Endothelial cell of umbilical vein (primary cell): ENCODE measurements around the gene MAPT. TPM values are rescaled to one million over a fixed set of nuclear protein-coding genes. Genes with fewer than 3 reads are reported as not detected.

Experiments used
- BruUV-seq: library from RNA; stranded (reverse); fragments of 400-500 nt; replicated peaks from 2 replicates; lab custom pipeline; 2021; lab: Mats Ljungman, UMichigan
- CTCF ChIA-PET: fragments of 300-600, 350-600 bp; sonication (Branson Sonifier 250); formaldehyde crosslinking; loops from one replicate; lab custom pipeline; 2021; ENCODE audit warnings: antibody characterized with exemption, inconsistent platforms; lab: Charles Lee
- POLR2A ChIA-PET: fragments of 300-600, 350-600 bp; sonication (Branson Sonifier 250); formaldehyde crosslinking; loops from one replicate; lab custom pipeline; 2021; ENCODE audit warnings: antibody characterized with exemption, inconsistent platforms; lab: Charles Lee
- DNase-seq: peaks from one replicate; pipeline ENCODE4 v3.0.0-alpha.2; 2011; ENCODE audit warnings: low read depth, low spot score
- FAIRE-seq: peaks from 2 replicates; lab custom pipeline; 2011; peaks lifted over from hg19 to GRCh38; lab: Jason Lieb, UNC
- H2AFZ ChIP-seq: 2 replicates; pipeline ENCODE4 v1.6.0; 2012; ENCODE audit warnings: low read depth, low read length, control low read depth, inconsistent platforms
- H3K27ac ChIP-seq: 2 replicates; pipeline ENCODE4 v1.5.1; 2011; ENCODE audit warnings: low read depth, mild to moderate bottlenecking, control low read depth, low read length, moderate library complexity; ENCODE audit not compliant: insufficient read depth
- H3K27me3 ChIP-seq, 2 experiments: 2 replicates each; pipeline versions ENCODE4 v1.6.0 to v1.6.1; 2011; ENCODE audit warnings: low read length in 2 of 2, mixed read lengths in 1 of 2; ENCODE audit not compliant: control insufficient read depth in 2 of 2, insufficient read depth in 2 of 2
- H3K36me3 ChIP-seq, 2 experiments: 2 replicates in 1 of 2; 3 replicates in 1 of 2; pipeline ENCODE4 v1.5.1; 2011; ENCODE audit warnings: low read length in 2 of 2, mild to moderate bottlenecking in 1 of 2, moderate library complexity in 1 of 2; ENCODE audit not compliant: control insufficient read depth in 2 of 2, insufficient read depth in 2 of 2; ENCODE audit errors: extremely low read depth in 1 of 2
- H3K4me1 ChIP-seq: 3 replicates; pipeline ENCODE4 v1.5.1; 2011; ENCODE audit warnings: mild to moderate bottlenecking, low read length; ENCODE audit not compliant: control insufficient read depth, insufficient read depth; ENCODE audit errors: extremely low read depth
- H3K4me2 ChIP-seq: 2 replicates; pipeline ENCODE4 v1.6.1; 2011; ENCODE audit warnings: low read length, control low read depth, mixed read lengths; ENCODE audit not compliant: insufficient read depth
- H3K4me3 ChIP-seq, 3 experiments: fragments of 200-600 bp in 1 of 3; sonication (generic), shearing (Covaris generic) in 1 of 3; replicated peaks in 1 of 3; 2 replicates each; pipeline ENCODE4 v1.5.1; 2011 to 2016; ENCODE audit warnings: control low read depth in 3 of 3, low read length in 3 of 3, mild to moderate bottlenecking in 2 of 3, inconsistent platforms in 1 of 3, low read depth in 1 of 3, moderate library complexity in 1 of 3; ENCODE audit not compliant: insufficient read depth in 1 of 3
- H3K79me2 ChIP-seq: 2 replicates; pipeline ENCODE4 v1.6.0; 2012; ENCODE audit warnings: low read length, inconsistent platforms; ENCODE audit not compliant: control insufficient read depth, insufficient read depth
- H3K9ac ChIP-seq: replicated peaks from 2 replicates; pipeline ENCODE3; 2011; ENCODE audit warnings: low read length, control low read depth; ENCODE audit not compliant: insufficient read depth; ENCODE audit errors: extremely low read depth
- H3K9me1 ChIP-seq: replicated peaks from 3 replicates; pipeline ENCODE4 v1.6.0; 2011; ENCODE audit warnings: mild to moderate bottlenecking, low read length; ENCODE audit not compliant: control insufficient read depth, insufficient read depth; ENCODE audit errors: extremely low read depth
- H3K9me3 ChIP-seq: replicated peaks from 2 replicates; pipeline ENCODE4 v1.5.1; 2012; ENCODE audit warnings: low read length, inconsistent platforms; ENCODE audit not compliant: control insufficient read depth, insufficient read depth
- H4K20me1 ChIP-seq: replicated peaks from 2 replicates; pipeline ENCODE3; 2011; ENCODE audit warnings: mild to moderate bottlenecking, low read length; ENCODE audit not compliant: control insufficient read depth, insufficient read depth; ENCODE audit errors: extremely low read depth
- EZH2 ChIP-seq: IDR thresholded peaks from 2 replicates; pipeline ENCODE4 v1.6.1; 2012; ENCODE audit warnings: borderline replicate concordance, low read depth, mild to moderate bottlenecking, moderate library complexity, low read length, inconsistent platforms; ENCODE audit not compliant: severe bottlenecking
- FOS ChIP-seq: IDR thresholded peaks from 2 replicates; pipeline ENCODE4 v1.6.1; 2011; ENCODE audit warnings: mild to moderate bottlenecking, low read length, moderate library complexity, borderline replicate concordance; ENCODE audit not compliant: insufficient read depth
- GATA2 ChIP-seq: IDR thresholded peaks from 2 replicates; pipeline ENCODE4 v1.7.0; 2011; ENCODE audit warnings: low read depth, mild to moderate bottlenecking, moderate library complexity, mixed read lengths, low read length; ENCODE audit not compliant: insufficient read length, insufficient read depth
- JUN ChIP-seq: IDR thresholded peaks from 2 replicates; pipeline ENCODE4 v1.6.1; 2011; ENCODE audit warnings: borderline replicate concordance, low read depth; ENCODE audit not compliant: insufficient read length, insufficient read depth
- MYC ChIP-seq: IDR thresholded peaks from one replicate; pipeline ENCODE4 v1.6.1; 2011; ENCODE audit warnings: mild to moderate bottlenecking, low read depth, low read length
- POLR2A ChIP-seq: IDR thresholded peaks from 2 replicates; pipeline ENCODE4 v1.6.1; 2012; ENCODE audit warnings: low read depth, mild to moderate bottlenecking, control low read depth, low read length
- POLR2AphosphoS5 ChIP-seq: IDR thresholded peaks from 2 replicates; pipeline ENCODE4 v1.6.1; 2012; ENCODE audit warnings: low read depth, mild to moderate bottlenecking, control low read depth, low read length, moderate library complexity; ENCODE audit not compliant: insufficient read depth
- dilution Hi-C: fragments of 300-500 bp; cut with MboI; formaldehyde crosslinking; loops from one replicate; pipeline ENCODE4 v1.15.0; 2019; ENCODE audit warnings: low sequenced_read_pairs; ENCODE audit not compliant: extremely low pct_ligation_motif_present
- intact Hi-C: fragments of 100-400 bp; cut with micrococcal nuclease; formaldehyde crosslinking; loops from one replicate; pipeline ENCODE4 v1.10.0; 2022
- polyA plus RNA-seq, 4 experiments: library from polyadenylated mRNA; depleted of rRNA in 3 of 4; stranded (reverse) in 3 of 4; unstranded in 1 of 4; fragments of >200 nt; gene quantifications; 2 replicates each; pipeline versions ENCODE4 v1.2.1 to v1.2.3, GENCODE V29; 2011 to 2012; ENCODE audit warnings: missing spikeins in 1 of 4
- total RNA-seq: library from RNA; stranded (reverse); gene quantifications from 2 replicates; pipeline ENCODE4 v1.2.3, GENCODE V29; 2021
- TF ChIP-seq, protein P1 (sequence below), 2 donors: IDR thresholded peaks; 1 replicate in 1 of 2; 2 replicates in 1 of 2; pipeline ENCODE4 v1.5.1; 2011; ENCODE audit warnings: low read length in 2 of 2, mild to moderate bottlenecking in 2 of 2, moderate library complexity in 2 of 2, control low read depth in 1 of 2, inconsistent platforms in 1 of 2, low read depth in 1 of 2; ENCODE audit not compliant: insufficient read depth in 1 of 2; ENCODE audit errors: extremely low read depth in 1 of 2
- TF ChIP-seq, protein P2 (sequence below): IDR thresholded peaks from 2 replicates; pipeline ENCODE4 v1.6.1; 2011; ENCODE audit not compliant: insufficient read depth, insufficient read length

MAPT gene
- total and polyA plus RNA-seq, 2 donors (not counting 3 experiments of a cell fraction or from before 2014, with no cell fraction given) = 0.04 to 0.51 TPM

DNA sequence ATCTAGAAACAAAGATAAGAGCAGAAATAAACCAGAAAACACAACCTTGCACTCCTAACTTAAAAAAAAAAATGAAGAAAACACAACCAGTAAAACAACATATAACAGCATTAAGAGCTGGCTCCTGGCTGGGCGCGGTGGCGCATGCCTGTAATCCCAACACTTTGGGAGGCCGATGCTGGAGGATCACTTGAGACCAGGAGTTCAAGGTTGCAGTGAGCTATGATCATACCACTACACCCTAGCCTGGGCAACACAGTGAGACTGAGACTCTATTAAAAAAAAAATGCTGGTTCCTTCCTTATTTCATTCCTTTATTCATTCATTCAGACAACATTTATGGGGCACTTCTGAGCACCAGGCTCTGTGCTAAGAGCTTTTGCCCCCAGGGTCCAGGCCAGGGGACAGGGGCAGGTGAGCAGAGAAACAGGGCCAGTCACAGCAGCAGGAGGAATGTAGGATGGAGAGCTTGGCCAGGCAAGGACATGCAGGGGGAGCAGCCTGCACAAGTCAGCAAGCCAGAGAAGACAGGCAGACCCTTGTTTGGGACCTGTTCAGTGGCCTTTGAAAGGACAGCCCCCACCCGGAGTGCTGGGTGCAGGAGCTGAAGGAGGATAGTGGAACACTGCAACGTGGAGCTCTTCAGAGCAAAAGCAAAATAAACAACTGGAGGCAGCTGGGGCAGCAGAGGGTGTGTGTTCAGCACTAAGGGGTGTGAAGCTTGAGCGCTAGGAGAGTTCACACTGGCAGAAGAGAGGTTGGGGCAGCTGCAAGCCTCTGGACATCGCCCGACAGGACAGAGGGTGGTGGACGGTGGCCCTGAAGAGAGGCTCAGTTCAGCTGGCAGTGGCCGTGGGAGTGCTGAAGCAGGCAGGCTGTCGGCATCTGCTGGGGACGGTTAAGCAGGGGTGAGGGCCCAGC is 107.3 kb downstream of the MAPT start:
- ChIA-PET CTCF (interaction anchor here (0.6 to 5.2 kb wide), 8 partner anchors 10 to 285 kb away, joined by 3 to 50 read pairs (median 4); partner anchors contain the start of gene KANSL1), POLR2A (no interaction called here)
- no peaks in the 10 kb centered on the region for H3K9me1 ChIP-seq
- H3K4me3 ChIP-seq = no peak overlapping the region
- dilution Hi-C loops (no loop called here), intact Hi-C loops (loop anchor here (1.0 to 5.0 kb wide), 3 partner anchors 43 to 212 kb away; partner anchors contain the start of gene KANSL1)
- H3K9ac ChIP-seq = no peak overlapping the region
- TF ChIP-seq GATA2 (no peak), JUN (no peak), FOS (no peak), POLR2A (no peak), POLR2AphosphoS5 (no peak), MYC (no peak), EZH2 (no peak)
- TF ChIP-seq, protein P1, sequence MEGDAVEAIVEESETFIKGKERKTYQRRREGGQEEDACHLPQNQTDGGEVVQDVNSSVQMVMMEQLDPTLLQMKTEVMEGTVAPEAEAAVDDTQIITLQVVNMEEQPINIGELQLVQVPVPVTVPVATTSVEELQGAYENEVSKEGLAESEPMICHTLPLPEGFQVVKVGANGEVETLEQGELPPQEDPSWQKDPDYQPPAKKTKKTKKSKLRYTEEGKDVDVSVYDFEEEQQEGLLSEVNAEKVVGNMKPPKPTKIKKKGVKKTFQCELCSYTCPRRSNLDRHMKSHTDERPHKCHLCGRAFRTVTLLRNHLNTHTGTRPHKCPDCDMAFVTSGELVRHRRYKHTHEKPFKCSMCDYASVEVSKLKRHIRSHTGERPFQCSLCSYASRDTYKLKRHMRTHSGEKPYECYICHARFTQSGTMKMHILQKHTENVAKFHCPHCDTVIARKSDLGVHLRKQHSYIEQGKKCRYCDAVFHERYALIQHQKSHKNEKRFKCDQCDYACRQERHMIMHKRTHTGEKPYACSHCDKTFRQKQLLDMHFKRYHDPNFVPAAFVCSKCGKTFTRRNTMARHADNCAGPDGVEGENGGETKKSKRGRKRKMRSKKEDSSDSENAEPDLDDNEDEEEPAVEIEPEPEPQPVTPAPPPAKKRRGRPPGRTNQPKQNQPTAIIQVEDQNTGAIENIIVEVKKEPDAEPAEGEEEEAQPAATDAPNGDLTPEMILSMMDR (IDR thresholded peaks at IDR 0.05; ENCODE audit: extremely low read depth in 1 of 2, insufficient read depth in 1 of 2, low read depth in 1 of 2, low read length in 2 of 2) = no peak
- TF ChIP-seq, protein P2, sequence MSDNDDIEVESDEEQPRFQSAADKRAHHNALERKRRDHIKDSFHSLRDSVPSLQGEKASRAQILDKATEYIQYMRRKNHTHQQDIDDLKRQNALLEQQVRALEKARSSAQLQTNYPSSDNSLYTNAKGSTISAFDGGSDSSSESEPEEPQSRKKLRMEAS = no peak
- H3K79me2 ChIP-seq = no peaks in the 10 kb centered on the region
- no TSS peak for BruUV-seq
- H3K27me3 ChIP-seq = no peaks in the 10 kb centered on the region
- H3K9me3 ChIP-seq = no peaks in the 10 kb centered on the region
- no peaks in the 10 kb centered on the region for H3K36me3 ChIP-seq
- no peaks in the 10 kb centered on the region for H3K4me1 ChIP-seq
- H3K27ac ChIP-seq = no peak overlapping the region
- H4K20me1 ChIP-seq = no peaks in the 10 kb centered on the region
- no peak overlapping the region for H3K4me2 ChIP-seq
- no peak overlapping the region for H2AFZ ChIP-seq
- no peak for FAIRE-seq
- DNase-seq = no peak
